Upper lobe of right lung (tissue), 1 donor: ENCODE results near the gene PARD6A. TPM values are rescaled to one million over a fixed set of nuclear protein-coding genes. Genes with fewer than 3 reads are reported as not detected.

Experiments used
- ATAC-seq: fragments of 200-7000 bp; cut with Tn5 transposase; one replicate; pipeline ENCODE4 v1.9.1; 2020; ENCODE audit warnings: mild to moderate bottlenecking, moderate library complexity
- DNase-seq: peaks from one replicate; pipeline ENCODE4 v3.0.0-alpha.2; 2020
- H3K27ac ChIP-seq: fragments of 200-600 bp; one replicate; pipeline ENCODE4 v1.8.0; 2022
- H3K27me3 ChIP-seq: fragments of 200-600 bp; one replicate; pipeline ENCODE4 v1.8.0; 2022; ENCODE audit warnings: mild to moderate bottlenecking
- H3K36me3 ChIP-seq: fragments of 200-600 bp; one replicate; pipeline ENCODE4 v1.8.0; 2022
- H3K4me1 ChIP-seq: fragments of 200-600 bp; one replicate; pipeline ENCODE4 v1.8.0; 2022
- H3K4me3 ChIP-seq: fragments of 200-600 bp; one replicate; pipeline ENCODE4 v1.8.0; 2022; ENCODE audit warnings: mild to moderate bottlenecking
- H3K9me3 ChIP-seq: fragments of 200-600 bp; one replicate; pipeline ENCODE4 v1.8.0; 2022
- CTCF ChIP-seq: fragments of 200-600 bp; IDR thresholded peaks from one replicate; pipeline ENCODE4 v1.8.0; 2022; ENCODE audit warnings: antibody characterized with exemption
- intact Hi-C: fragments of 100-400 bp; cut with DNase I; formaldehyde crosslinking; loops from one replicate; pipeline ENCODE4 v1.11.0; 2022
- total RNA-seq: library from RNA; stranded (reverse); fragmentation: NEBNext Ultra II Directional; extraction: Animal tissue kit (Norgen Biotek cat#: 25700); gene quantifications from one replicate; pipeline ENCODE4 v1.2.1, GENCODE V29; 2021
- donor health status: DM: no; HTN: yes; CAD: no; lungs with severe emphysema.

Gene PARD6A
- total RNA-seq, 1 donor from 2014 or later: 4.7 TPM

- H3K9me3 ChIP-seq: no peaks in the 10 kb centered on the region
These were observed 40.7 kb downstream of the PARD6A start for GRCh38 chr16:67701420-67701819.

GRCh38 chr16:67702130-67702529, 41.4 kb downstream of the PARD6A start:
- DNase-seq (no peak), ATAC-seq (no peak)
- H3K9me3 ChIP-seq: no peaks in the 10 kb centered on the region
- H3K27me3 ChIP-seq: no peaks in the 10 kb centered on the region
- intact Hi-C loops: no loop called here
- no peak overlapping the region for H3K27ac ChIP-seq
- H3K36me3 ChIP-seq: no peaks in the 10 kb centered on the region
- no peak overlapping the region for H3K4me3 ChIP-seq
- H3K4me1 ChIP-seq: no peaks in the 10 kb centered on the region
- TF ChIP-seq CTCF: no peak

More at GRCh38 chr16:67701420-67701819, 40.7 kb downstream of the PARD6A start:
- Histone ChIP-seq H3K36me3 (no peaks in the 10 kb centered on the region), H3K27ac (no peak overlapping the region), H3K4me3 (no peak overlapping the region), H3K4me1 (no peaks in the 10 kb centered on the region), H3K27me3 (no peaks in the 10 kb centered on the region)
- no peak for ATAC-seq
- intact Hi-C loops: no loop called here
- no peak for TF ChIP-seq CTCF
- no peak for DNase-seq

GRCh38 chr16:67703626-67704025, 42.9 kb downstream of the PARD6A start:
- TF ChIP-seq CTCF: no peak
- H3K27ac ChIP-seq: no peak overlapping the region
- intact Hi-C loops: no loop called here

GRCh38 chr16:67704110-67704509, 43.4 kb downstream of the PARD6A start:
- no peak for ATAC-seq
- Histone ChIP-seq H3K27ac (no peak overlapping the region), H3K4me3 (no peak overlapping the region), H3K27me3 (no peaks in the 10 kb centered on the region), H3K9me3 (no peaks in the 10 kb centered on the region), H3K4me1 (peaks cover 4% of the 10 kb centered on the region), H3K36me3 (no peaks in the 10 kb centered on the region)
- DNase-seq: no peak
- TF ChIP-seq CTCF: no peak
- intact Hi-C loops: no loop called here

More at GRCh38 chr16:67703626-67704025, 42.9 kb downstream of the PARD6A start:
- DNase-seq: no peak
- peaks cover 4% of the 10 kb centered on the region for H3K4me1 ChIP-seq
- H3K4me3 ChIP-seq: no peak overlapping the region
- H3K9me3 ChIP-seq: no peaks in the 10 kb centered on the region
- no peak for ATAC-seq
- no peaks in the 10 kb centered on the region for H3K27me3 ChIP-seq
- no peaks in the 10 kb centered on the region for H3K36me3 ChIP-seq

GRCh38 chr16:67707210-67707609, 46.5 kb downstream of the PARD6A start:
- DNase-seq (no peak), ATAC-seq (no peak)
- no peak for TF ChIP-seq CTCF
- no peak overlapping the region for H3K27ac ChIP-seq
- no peak overlapping the region for H3K4me3 ChIP-seq
- H3K27me3 ChIP-seq: no peaks in the 10 kb centered on the region
- H3K4me1 ChIP-seq: peaks cover 4% of the 10 kb centered on the region
- intact Hi-C loops: no loop called here
- H3K36me3 ChIP-seq: no peaks in the 10 kb centered on the region
- no peaks in the 10 kb centered on the region for H3K9me3 ChIP-seq

- intact Hi-C loops: no loop called here
- peaks cover 4% of the 10 kb centered on the region for H3K4me1 ChIP-seq
- H3K36me3 ChIP-seq: no peaks in the 10 kb centered on the region
- DNase-seq (no peak), ATAC-seq (no peak)
- no peaks in the 10 kb centered on the region for H3K27me3 ChIP-seq
- no peak overlapping the region for H3K27ac ChIP-seq
- TF ChIP-seq CTCF: no peak
- H3K9me3 ChIP-seq: no peaks in the 10 kb centered on the region
- H3K4me3 ChIP-seq: no peak overlapping the region
These were observed 47.0 kb downstream of the PARD6A start for GRCh38 chr16:67707790-67708189.
